ENCODE data around the gene CBFB.

DNA sequence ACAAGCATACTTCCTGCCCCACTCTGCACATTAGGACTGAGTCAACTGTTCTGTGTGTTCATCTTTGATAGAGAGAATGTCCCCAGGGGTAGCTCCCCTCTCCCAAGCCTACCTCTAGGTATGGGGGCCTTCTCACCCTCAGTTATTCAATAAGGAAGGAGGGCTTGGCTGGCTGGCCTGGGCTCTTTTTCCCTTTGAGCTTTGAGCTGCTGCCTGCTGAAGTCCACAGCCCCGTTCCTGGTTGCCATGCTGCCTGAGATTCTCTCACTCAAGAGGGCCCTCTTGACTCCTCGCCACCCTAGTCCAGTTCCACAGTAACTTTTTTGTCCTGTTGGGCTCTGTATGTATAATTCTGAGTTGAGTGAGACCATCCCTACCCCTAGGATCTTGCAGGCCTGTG, 116.8 kb downstream of the CBFB start:
- TF ChIP-seq ZNF175 (CRISPR knock-in tag; IDR thresholded peaks at IDR 0.05; ENCODE audit: low read depth) (no peak), RAD21 (CRISPR knock-in tag; conservative IDR thresholded peaks at IDR 0.05 in 1 of 2, IDR thresholded peaks at IDR 0.05 in 1 of 2) (no peak), ESRRA (IDR thresholded peaks at IDR 0.05; ENCODE audit: borderline replicate concordance, low read depth) (no peak), MAZ (CRISPR knock-in tag; conservative IDR thresholded peaks at IDR 0.05 in 1 of 2, IDR thresholded peaks at IDR 0.05 in 1 of 2) (no peak), RB1 (IDR thresholded peaks at IDR 0.05; ENCODE audit: low read depth) (no peak), SMARCA4 (IDR thresholded peaks at IDR 0.05) (no peak), POLR2A (conservative IDR thresholded peaks at IDR 0.05) (no peak), MEF2A (IDR thresholded peaks at IDR 0.05; ENCODE audit: control insufficient read depth, low read depth, low read length) (no peak), SRSF1 (IDR thresholded peaks at IDR 0.05; ENCODE audit: low read depth, low read length) (no peak)
- TF ChIP-seq, protein P1, sequence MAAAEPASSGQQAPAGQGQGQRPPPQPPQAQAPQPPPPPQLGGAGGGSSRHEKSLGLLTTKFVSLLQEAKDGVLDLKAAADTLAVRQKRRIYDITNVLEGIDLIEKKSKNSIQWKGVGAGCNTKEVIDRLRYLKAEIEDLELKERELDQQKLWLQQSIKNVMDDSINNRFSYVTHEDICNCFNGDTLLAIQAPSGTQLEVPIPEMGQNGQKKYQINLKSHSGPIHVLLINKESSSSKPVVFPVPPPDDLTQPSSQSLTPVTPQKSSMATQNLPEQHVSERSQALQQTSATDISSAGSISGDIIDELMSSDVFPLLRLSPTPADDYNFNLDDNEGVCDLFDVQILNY (CRISPR knock-in tag; IDR thresholded peaks at IDR 0.05), result no peak
- TF ChIP-seq, protein P2, sequence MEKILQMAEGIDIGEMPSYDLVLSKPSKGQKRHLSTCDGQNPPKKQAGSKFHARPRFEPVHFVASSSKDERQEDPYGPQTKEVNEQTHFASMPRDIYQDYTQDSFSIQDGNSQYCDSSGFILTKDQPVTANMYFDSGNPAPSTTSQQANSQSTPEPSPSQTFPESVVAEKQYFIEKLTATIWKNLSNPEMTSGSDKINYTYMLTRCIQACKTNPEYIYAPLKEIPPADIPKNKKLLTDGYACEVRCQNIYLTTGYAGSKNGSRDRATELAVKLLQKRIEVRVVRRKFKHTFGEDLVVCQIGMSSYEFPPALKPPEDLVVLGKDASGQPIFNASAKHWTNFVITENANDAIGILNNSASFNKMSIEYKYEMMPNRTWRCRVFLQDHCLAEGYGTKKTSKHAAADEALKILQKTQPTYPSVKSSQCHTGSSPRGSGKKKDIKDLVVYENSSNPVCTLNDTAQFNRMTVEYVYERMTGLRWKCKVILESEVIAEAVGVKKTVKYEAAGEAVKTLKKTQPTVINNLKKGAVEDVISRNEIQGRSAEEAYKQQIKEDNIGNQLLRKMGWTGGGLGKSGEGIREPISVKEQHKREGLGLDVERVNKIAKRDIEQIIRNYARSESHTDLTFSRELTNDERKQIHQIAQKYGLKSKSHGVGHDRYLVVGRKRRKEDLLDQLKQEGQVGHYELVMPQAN (IDR thresholded peaks at IDR 0.05; ENCODE audit: borderline replicate concordance), result no peak
- TF ChIP-seq, protein P3, sequence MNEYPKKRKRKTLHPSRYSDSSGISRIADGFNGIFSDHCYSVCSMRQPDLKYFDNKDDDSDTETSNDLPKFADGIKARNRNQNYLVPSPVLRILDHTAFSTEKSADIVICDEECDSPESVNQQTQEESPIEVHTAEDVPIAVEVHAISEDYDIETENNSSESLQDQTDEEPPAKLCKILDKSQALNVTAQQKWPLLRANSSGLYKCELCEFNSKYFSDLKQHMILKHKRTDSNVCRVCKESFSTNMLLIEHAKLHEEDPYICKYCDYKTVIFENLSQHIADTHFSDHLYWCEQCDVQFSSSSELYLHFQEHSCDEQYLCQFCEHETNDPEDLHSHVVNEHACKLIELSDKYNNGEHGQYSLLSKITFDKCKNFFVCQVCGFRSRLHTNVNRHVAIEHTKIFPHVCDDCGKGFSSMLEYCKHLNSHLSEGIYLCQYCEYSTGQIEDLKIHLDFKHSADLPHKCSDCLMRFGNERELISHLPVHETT (CRISPR knock-in tag; conservative IDR thresholded peaks at IDR 0.05 in 1 of 2, IDR thresholded peaks at IDR 0.05 in 1 of 2), result no peak
- TF ChIP-seq, protein P4, sequence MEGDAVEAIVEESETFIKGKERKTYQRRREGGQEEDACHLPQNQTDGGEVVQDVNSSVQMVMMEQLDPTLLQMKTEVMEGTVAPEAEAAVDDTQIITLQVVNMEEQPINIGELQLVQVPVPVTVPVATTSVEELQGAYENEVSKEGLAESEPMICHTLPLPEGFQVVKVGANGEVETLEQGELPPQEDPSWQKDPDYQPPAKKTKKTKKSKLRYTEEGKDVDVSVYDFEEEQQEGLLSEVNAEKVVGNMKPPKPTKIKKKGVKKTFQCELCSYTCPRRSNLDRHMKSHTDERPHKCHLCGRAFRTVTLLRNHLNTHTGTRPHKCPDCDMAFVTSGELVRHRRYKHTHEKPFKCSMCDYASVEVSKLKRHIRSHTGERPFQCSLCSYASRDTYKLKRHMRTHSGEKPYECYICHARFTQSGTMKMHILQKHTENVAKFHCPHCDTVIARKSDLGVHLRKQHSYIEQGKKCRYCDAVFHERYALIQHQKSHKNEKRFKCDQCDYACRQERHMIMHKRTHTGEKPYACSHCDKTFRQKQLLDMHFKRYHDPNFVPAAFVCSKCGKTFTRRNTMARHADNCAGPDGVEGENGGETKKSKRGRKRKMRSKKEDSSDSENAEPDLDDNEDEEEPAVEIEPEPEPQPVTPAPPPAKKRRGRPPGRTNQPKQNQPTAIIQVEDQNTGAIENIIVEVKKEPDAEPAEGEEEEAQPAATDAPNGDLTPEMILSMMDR (IDR thresholded peaks at IDR 0.05 in 2 of 3, conservative IDR thresholded peaks at IDR 0.05 in 1 of 3; ENCODE audit: insufficient read depth in 2 of 3, low read depth in 1 of 3, low read length in 3 of 3), result no peak
